ENCODE measurements around the gene TTC39B. TPM values are rescaled to one million over a fixed set of nuclear protein-coding genes. Genes with fewer than 3 reads are reported as not detected.

TTC39B gene
- total RNA-seq, 4 donors from 2014 or later: 23.3 to 62.8 (median 38.1) TPM

DNA sequence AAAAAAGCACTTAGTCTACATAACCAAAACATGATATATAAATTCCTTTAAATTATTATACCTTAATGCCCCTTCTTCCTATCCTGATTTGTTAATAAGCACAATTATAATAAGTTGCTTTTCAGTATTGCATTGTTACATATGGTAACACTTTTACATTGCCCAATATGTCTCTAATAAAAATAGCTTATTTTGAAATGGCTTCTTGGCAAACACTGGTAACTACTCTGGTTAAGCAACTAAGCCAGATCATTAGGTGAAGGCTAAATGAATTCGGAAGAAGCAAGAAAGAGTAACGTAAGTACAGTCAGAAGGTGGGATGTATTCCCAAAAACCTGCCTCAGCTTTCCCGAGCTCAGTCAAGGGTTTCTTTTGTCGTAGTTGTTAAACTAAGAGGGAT is 85.3 kb downstream of the TTC39B start:
- no peak for DNase-seq
- TF ChIP-seq, protein P1, sequence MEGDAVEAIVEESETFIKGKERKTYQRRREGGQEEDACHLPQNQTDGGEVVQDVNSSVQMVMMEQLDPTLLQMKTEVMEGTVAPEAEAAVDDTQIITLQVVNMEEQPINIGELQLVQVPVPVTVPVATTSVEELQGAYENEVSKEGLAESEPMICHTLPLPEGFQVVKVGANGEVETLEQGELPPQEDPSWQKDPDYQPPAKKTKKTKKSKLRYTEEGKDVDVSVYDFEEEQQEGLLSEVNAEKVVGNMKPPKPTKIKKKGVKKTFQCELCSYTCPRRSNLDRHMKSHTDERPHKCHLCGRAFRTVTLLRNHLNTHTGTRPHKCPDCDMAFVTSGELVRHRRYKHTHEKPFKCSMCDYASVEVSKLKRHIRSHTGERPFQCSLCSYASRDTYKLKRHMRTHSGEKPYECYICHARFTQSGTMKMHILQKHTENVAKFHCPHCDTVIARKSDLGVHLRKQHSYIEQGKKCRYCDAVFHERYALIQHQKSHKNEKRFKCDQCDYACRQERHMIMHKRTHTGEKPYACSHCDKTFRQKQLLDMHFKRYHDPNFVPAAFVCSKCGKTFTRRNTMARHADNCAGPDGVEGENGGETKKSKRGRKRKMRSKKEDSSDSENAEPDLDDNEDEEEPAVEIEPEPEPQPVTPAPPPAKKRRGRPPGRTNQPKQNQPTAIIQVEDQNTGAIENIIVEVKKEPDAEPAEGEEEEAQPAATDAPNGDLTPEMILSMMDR (IDR thresholded peaks at IDR 0.05): no peak
- no peak for TF ChIP-seq POLR2AphosphoS5 (IDR thresholded peaks at IDR 0.05)
- TF ChIP-seq POLR2A (IDR thresholded peaks at IDR 0.05): no peak
- TF ChIP-seq EP300 (IDR thresholded peaks at IDR 0.05; ENCODE audit: low read depth): no peak
- Histone ChIP-seq H3K27ac (no peak overlapping the region), H3K4me1 (peaks cover 0 to 8% (median 7%) of the 10 kb centered on the region in 4 donors), H3K36me3 (no peaks in the 10 kb centered on the region), H3K4me3 (no peak overlapping the region), H3K9me3 (no peaks in the 10 kb centered on the region), H3K27me3 (no peaks in the 10 kb centered on the region)
- in situ Hi-C loops (cut with MboI; ENCODE audit: low pct_ligation_motif_present in 1 of 4, low pct_unique_long_range_greater_than_20kb in 1 of 4, low sequenced_read_pairs in 3 of 4) (loop anchor here in 3 of 4 donors (25.0 kb wide), 2 partner anchors 191 to 391 kb away; partner anchors contain the start of gene SNAPC3 (in 1 of the 3)), intact Hi-C loops (cut with DNase I; ENCODE audit: low total_unique reads) (no loop called here)
- WGBS, 2 donors (ENCODE audit: low coverage in 1 of 2): 86 to 95% methylated on average over 4 of the region's 4 CpGs

DNA sequence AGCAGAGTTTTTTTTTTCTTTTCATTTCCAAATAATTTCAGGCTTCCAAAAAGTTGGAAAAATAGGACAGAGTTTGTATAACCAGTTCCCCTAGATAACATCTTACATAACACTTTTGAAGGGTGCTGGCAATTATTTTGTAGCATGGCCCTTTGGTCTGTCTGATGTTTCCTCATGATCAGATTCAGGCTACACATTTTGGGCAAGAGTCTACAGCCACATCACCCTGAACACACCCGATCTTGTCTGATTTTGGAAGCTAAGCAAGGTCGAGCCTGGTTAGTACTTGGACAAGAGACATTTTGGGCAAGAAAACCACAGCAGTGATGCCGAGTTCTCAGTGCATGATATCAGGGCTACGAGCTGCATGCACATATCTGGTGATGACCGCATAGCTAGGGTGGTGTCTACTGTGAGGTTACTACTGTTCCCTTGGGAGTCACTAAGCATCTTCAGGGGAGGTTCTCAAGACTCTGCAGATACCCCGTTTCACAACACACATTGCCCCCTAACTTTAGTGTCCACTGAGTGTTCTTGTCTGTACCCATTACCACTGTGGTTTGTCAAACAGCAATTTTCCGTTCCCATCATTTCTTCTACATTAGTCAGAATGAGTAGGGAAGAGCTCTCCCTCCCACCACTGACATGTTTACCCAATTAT is 86.2 kb downstream of the TTC39B start:
- no peaks in the 10 kb centered on the region for H3K36me3 ChIP-seq
- no peak overlapping the region for H3K27ac ChIP-seq
- H3K4me1 ChIP-seq: peaks cover 0 to 8% (median 7%) of the 10 kb centered on the region in 4 donors
- intact Hi-C loops (cut with DNase I; ENCODE audit: low total_unique reads) (no loop called here), in situ Hi-C loops (cut with MboI; ENCODE audit: low pct_ligation_motif_present in 1 of 4, low pct_unique_long_range_greater_than_20kb in 1 of 4, low sequenced_read_pairs in 3 of 4) (loop anchor here in 3 of 4 donors (25.0 kb wide), 2 partner anchors 192 to 392 kb away; partner anchors contain the start of gene SNAPC3 (in 1 of the 3))
- 85 to 87% methylated on average over 3 to 7 of the region's 7 CpGs for WGBS, 2 donors (ENCODE audit: low coverage in 1 of 2)
- H3K9me3 ChIP-seq: no peaks in the 10 kb centered on the region
- no peaks in the 10 kb centered on the region for H3K27me3 ChIP-seq
- TF ChIP-seq EP300 (IDR thresholded peaks at IDR 0.05; ENCODE audit: low read depth) (no peak), POLR2A (IDR thresholded peaks at IDR 0.05) (no peak), POLR2AphosphoS5 (IDR thresholded peaks at IDR 0.05) (no peak)
- DNase-seq: no peak
- H3K4me3 ChIP-seq: no peak overlapping the region

DNA sequence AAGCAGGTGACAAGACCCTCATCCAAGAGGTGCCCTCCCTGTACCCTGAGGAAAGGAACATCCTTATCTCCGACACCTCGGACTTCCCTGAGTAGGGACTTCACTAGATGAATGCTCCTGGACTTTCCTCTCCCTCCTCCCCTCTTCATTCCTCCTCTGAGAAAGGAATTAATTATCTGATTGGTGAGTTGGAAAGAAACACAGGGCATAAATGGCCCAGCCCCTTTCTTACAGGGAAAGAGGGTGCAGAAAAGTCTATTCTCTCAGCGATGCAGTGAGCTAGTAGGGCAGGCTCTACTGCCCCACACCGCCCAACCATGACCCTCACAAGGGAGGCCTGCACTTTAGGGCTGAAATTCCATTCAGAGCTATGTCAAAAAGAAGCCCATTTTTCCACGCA is 87.5 kb downstream of the TTC39B start:
- WGBS, 2 donors (ENCODE audit: low coverage in 1 of 2): 93 to 100% methylated on average over 1 to 5 of the region's 5 CpGs
- H3K36me3 ChIP-seq: no peaks in the 10 kb centered on the region
- H3K4me1 ChIP-seq: peaks cover 0 to 12% (median 7%) of the 10 kb centered on the region in 4 donors
- in situ Hi-C loops (cut with MboI; ENCODE audit: low pct_ligation_motif_present in 1 of 4, low pct_unique_long_range_greater_than_20kb in 1 of 4, low sequenced_read_pairs in 3 of 4) (loop anchor here in 3 of 4 donors (10.0 to 25.0 kb wide), 3 partner anchors 193 to 393 kb away; partner anchors contain the start of gene SNAPC3 (in 1 of the 3)), intact Hi-C loops (cut with DNase I; ENCODE audit: low total_unique reads) (loop anchor here (10.0 kb wide), 1 partner anchor 205 kb away; the partner anchor contains the start of gene SNAPC3)
- no peak overlapping the region for H3K4me3 ChIP-seq
- TF ChIP-seq POLR2AphosphoS5 (IDR thresholded peaks at IDR 0.05) (no peak), EP300 (IDR thresholded peaks at IDR 0.05; ENCODE audit: low read depth) (no peak), POLR2A (IDR thresholded peaks at IDR 0.05) (no peak)
- TF ChIP-seq, protein P1 (IDR thresholded peaks at IDR 0.05): no peak
- no peaks in the 10 kb centered on the region for H3K27me3 ChIP-seq
- H3K9me3 ChIP-seq: no peaks in the 10 kb centered on the region
- H3K27ac ChIP-seq: no peak overlapping the region
- no peak for DNase-seq

DNA sequence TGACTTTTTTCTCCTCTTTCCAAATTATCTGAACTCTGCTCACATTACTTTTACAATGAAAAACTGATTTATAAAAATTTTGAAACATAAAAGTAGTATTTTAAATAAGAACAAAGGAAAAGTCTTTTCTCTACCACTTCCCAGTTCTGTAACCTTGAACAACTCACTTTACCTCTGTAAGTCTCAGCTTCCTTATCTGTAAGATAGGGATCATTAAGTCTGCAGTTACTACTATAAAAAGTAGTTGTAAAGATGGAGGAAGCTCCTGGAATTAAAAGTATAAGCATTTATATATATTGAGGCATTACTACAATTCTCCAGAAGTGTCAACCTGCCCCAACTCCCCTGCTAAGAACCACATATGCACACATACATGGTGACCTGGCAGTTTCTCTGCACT is 88.0 kb downstream of the TTC39B start:
- H3K4me3 ChIP-seq: no peak overlapping the region
- in situ Hi-C loops (cut with MboI; ENCODE audit: low pct_ligation_motif_present in 1 of 4, low pct_unique_long_range_greater_than_20kb in 1 of 4, low sequenced_read_pairs in 3 of 4): loop anchor here in 3 of 4 donors (10.0 to 25.0 kb wide), 3 partner anchors 193 to 393 kb away; partner anchors contain the start of gene SNAPC3 (in 1 of the 3)
- peak overlapping the region in 2 of 4 donors; percentile 68 to 70 for H3K27ac ChIP-seq
- H3K4me1 ChIP-seq: peaks cover 0 to 12% (median 7%) of the 10 kb centered on the region in 4 donors
- DNase-seq: no peak
- H3K36me3 ChIP-seq: no peaks in the 10 kb centered on the region
- TF ChIP-seq POLR2AphosphoS5 (IDR thresholded peaks at IDR 0.05): no peak
- TF ChIP-seq POLR2A (IDR thresholded peaks at IDR 0.05): no peak
- TF ChIP-seq, protein P1 (IDR thresholded peaks at IDR 0.05): no peak
- TF ChIP-seq EP300 (IDR thresholded peaks at IDR 0.05; ENCODE audit: low read depth): no peak
- intact Hi-C loops (cut with DNase I; ENCODE audit: low total_unique reads): loop anchor here (10.0 kb wide), 1 partner anchor 206 kb away; the partner anchor contains the start of gene SNAPC3
- H3K27me3 ChIP-seq: no peaks in the 10 kb centered on the region
- H3K9me3 ChIP-seq: no peaks in the 10 kb centered on the region

Data from transverse colon (tissue), 4 donors.